HEK293 (cell line): Measurements from ENCODE around the gene SIL1.
"Not testable (repeated sequence)": the region's sequence is repeated elsewhere in the genome, so short reads cannot be mapped to it uniquely, and the experiment has no call there.

Source experiments
- CTCF ChIA-PET: fragments of 350-600 bp; formaldehyde crosslinking; extraction: SDS; loops from one replicate; lab custom pipeline; 2021; ENCODE audit warnings: antibody characterized with exemption; lab: Yijun Ruan, JAX
- POLR2A ChIA-PET: fragments of 300-600 bp; formaldehyde crosslinking; extraction: SDS; loops from one replicate; lab custom pipeline; 2020; ENCODE audit warnings: antibody characterized with exemption, inconsistent platforms; lab: Yijun Ruan, JAX
- H3K27ac ChIP-seq: fragments of 200-500 bp; sonication (Bioruptor generic); 2 replicates; pipeline ENCODE4 v1.5.1; 2014; ENCODE audit warnings: low read depth, low read length, control low read depth, inconsistent platforms; ENCODE audit errors: extremely low read depth
- H3K36me3 ChIP-seq, 2 experiments: fragments of 200-500 bp in 1 of 2; sonication (Bioruptor generic) in 1 of 2; 1 replicate in 1 of 2; 2 replicates in 1 of 2; pipeline ENCODE4 v1.5.1; 2014 to 2017; ENCODE audit warnings: inconsistent platforms in 2 of 2, low read length in 2 of 2; ENCODE audit not compliant: control insufficient read depth in 2 of 2, insufficient read depth in 1 of 2
- H3K4me1 ChIP-seq: fragments of 200-500 bp; sonication (Bioruptor generic); 2 replicates; pipeline ENCODE4 v1.5.1; 2014; ENCODE audit warnings: mild to moderate bottlenecking, low read length, inconsistent platforms; ENCODE audit not compliant: control insufficient read depth, insufficient read depth
- H3K4me3 ChIP-seq: 2 replicates; pipeline ENCODE4 v1.5.1; 2011; ENCODE audit warnings: low read depth, mild to moderate bottlenecking, control low read depth, low read length, moderate library complexity
- H3K9me3 ChIP-seq: fragments of 200-500 bp; sonication (Bioruptor generic); 2 replicates; pipeline ENCODE4 v1.5.1; 2014; ENCODE audit warnings: low read depth, low read length, inconsistent platforms; ENCODE audit not compliant: control insufficient read depth, insufficient read depth
- GLIS1 ChIP-seq: fragments of 450-650 bp; formaldehyde crosslinking; IDR thresholded peaks from 2 replicates; pipeline ENCODE4 v1.5.1; 2016; ENCODE audit warnings: missing biosample characterization, missing genetic modification characterization
- IKZF3 ChIP-seq: fragments of 450-650 bp; IDR thresholded peaks from 2 replicates; pipeline ENCODE4 v1.5.0; 2018; ENCODE audit warnings: missing biosample characterization, mild to moderate bottlenecking, missing genetic modification characterization, moderate library complexity
- MYNN ChIP-seq: fragments of 450-650 bp; formaldehyde crosslinking; IDR thresholded peaks from 2 replicates; pipeline ENCODE4 v1.5.1; 2016; ENCODE audit warnings: missing biosample characterization, missing genetic modification characterization, borderline replicate concordance
- MZF1 ChIP-seq: fragments of 450-650 bp; formaldehyde crosslinking; IDR thresholded peaks from 2 replicates; pipeline ENCODE4 v1.5.1; 2017; ENCODE audit warnings: missing biosample characterization, missing genetic modification characterization, borderline replicate concordance
- PRDM1 ChIP-seq: fragments of 450-650 bp; formaldehyde crosslinking; IDR thresholded peaks from 2 replicates; pipeline ENCODE4; 2016; ENCODE audit warnings: missing biosample characterization, missing genetic modification characterization
- ZNF121 ChIP-seq: fragments of 450-650 bp; formaldehyde crosslinking; IDR thresholded peaks from 2 replicates; pipeline ENCODE4 v1.5.1; 2016; ENCODE audit warnings: missing biosample characterization, missing genetic modification characterization
- ZNF335 ChIP-seq: fragments of 450-650 bp; formaldehyde crosslinking; conservative IDR thresholded peaks from 2 replicates; pipeline ENCODE4 v1.5.1; 2016; ENCODE audit warnings: missing biosample characterization, missing genetic modification characterization
- ZNF341 ChIP-seq: fragments of 450-650 bp; formaldehyde crosslinking; IDR thresholded peaks from 2 replicates; pipeline ENCODE4; 2016; ENCODE audit warnings: low read depth, missing biosample characterization, missing genetic modification characterization
- ZNF549 ChIP-seq: fragments of 450-650 bp; IDR thresholded peaks from 2 replicates; pipeline ENCODE4 v1.5.1; 2018; ENCODE audit warnings: missing biosample characterization, missing genetic modification characterization, mild to moderate bottlenecking, inconsistent platforms, moderate library complexity
- ZNF629 ChIP-seq: fragments of 450-650 bp; formaldehyde crosslinking; IDR thresholded peaks from 2 replicates; pipeline ENCODE4 v1.5.1; 2017; ENCODE audit warnings: missing biosample characterization, missing genetic modification characterization
- ZNF660 ChIP-seq: fragments of 450-650 bp; IDR thresholded peaks from 2 replicates; pipeline ENCODE4 v1.5.1; 2018; ENCODE audit warnings: missing biosample characterization, mild to moderate bottlenecking, missing genetic modification characterization
- ZNF664 ChIP-seq: fragments of 450-650 bp; formaldehyde crosslinking; IDR thresholded peaks from 2 replicates; pipeline ENCODE4 v1.5.1; 2016; ENCODE audit warnings: missing biosample characterization, missing genetic modification characterization
- ZNF777 ChIP-seq: fragments of 450-650 bp; formaldehyde crosslinking; IDR thresholded peaks from 2 replicates; pipeline ENCODE4 v1.5.1; 2017; ENCODE audit warnings: missing biosample characterization, missing genetic modification characterization, borderline replicate concordance
- ZNF791 ChIP-seq: fragments of 450-650 bp; formaldehyde crosslinking; IDR thresholded peaks from 2 replicates; pipeline ENCODE4 v1.5.1; 2016; ENCODE audit warnings: missing biosample characterization, missing genetic modification characterization
- ZSCAN16 ChIP-seq: fragments of 450-650 bp; formaldehyde crosslinking; IDR thresholded peaks from 2 replicates; pipeline ENCODE4 v1.5.1; 2016; ENCODE audit warnings: missing biosample characterization, missing genetic modification characterization
- ZSCAN30 ChIP-seq: fragments of 450-650 bp; IDR thresholded peaks from 2 replicates; pipeline ENCODE4 v1.5.1; 2018; ENCODE audit warnings: missing biosample characterization, mild to moderate bottlenecking, missing genetic modification characterization, moderate library complexity
- TF ChIP-seq, protein P1 (sequence below): fragments of 450-650 bp; formaldehyde crosslinking; IDR thresholded peaks from 2 replicates; pipeline ENCODE4 v1.5.1; 2016; ENCODE audit warnings: missing biosample characterization, missing genetic modification characterization
- TF ChIP-seq, protein P2 (sequence below): fragments of 450-650 bp; formaldehyde crosslinking; IDR thresholded peaks from 2 replicates; pipeline ENCODE4 v1.5.1; 2016; ENCODE audit warnings: missing biosample characterization, missing genetic modification characterization
- TF ChIP-seq, protein P3 (sequence below): fragments of 450-650 bp; formaldehyde crosslinking; IDR thresholded peaks from 2 replicates; pipeline ENCODE4 v1.5.0; 2017; ENCODE audit warnings: missing biosample characterization, missing genetic modification characterization, borderline replicate concordance
- TF ChIP-seq, protein P4 (sequence below): fragments of 450-650 bp; formaldehyde crosslinking; IDR thresholded peaks from 2 replicates; pipeline ENCODE4 v1.5.1; 2016; ENCODE audit warnings: missing biosample characterization, missing genetic modification characterization
- TF ChIP-seq, protein P5 (sequence below): fragments of 450-650 bp; IDR thresholded peaks from 2 replicates; pipeline ENCODE4 v1.5.1; 2018; ENCODE audit warnings: missing biosample characterization, mild to moderate bottlenecking, missing genetic modification characterization
- TF ChIP-seq, protein P6 (sequence below): fragments of 450-650 bp; formaldehyde crosslinking; IDR thresholded peaks from 2 replicates; pipeline ENCODE4 v1.5.1; 2016; ENCODE audit warnings: missing biosample characterization, missing genetic modification characterization

SIL1 gene

DNA sequence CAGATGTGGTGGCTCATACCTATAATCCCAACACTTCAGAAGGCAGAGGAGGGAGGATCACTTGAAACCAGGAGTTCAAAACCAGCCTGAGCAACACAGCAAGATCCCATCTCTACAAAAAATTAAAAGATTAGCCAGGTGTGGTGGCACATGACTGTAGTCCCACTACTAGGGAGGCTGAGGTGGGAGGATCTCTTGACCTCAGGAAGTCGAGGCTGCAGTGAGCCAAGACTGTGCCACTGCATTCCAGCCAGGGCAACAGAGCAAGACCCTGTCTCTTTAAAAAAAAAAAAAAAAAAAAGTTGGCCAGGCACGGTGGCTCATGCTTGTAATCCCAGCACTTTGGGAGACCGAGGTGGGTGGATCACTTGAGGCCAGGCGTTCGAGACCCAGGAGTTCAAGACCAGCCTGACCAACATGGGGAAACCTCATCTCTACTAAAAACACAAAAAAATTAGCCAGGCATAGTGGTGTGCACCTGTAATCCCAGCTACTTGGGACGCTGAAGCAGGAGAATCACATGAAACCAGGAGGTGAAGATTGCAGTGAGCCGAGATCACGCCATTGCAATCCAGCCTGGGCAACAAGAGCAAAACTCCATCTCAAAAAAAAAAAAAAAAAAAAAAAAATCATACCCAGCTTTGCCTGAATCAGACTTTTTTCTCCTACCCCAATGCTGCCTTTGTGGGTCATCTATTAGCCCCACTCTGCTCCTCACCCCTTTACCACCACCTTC, 18.2 kb downstream of the SIL1 start:
- H3K4me1 ChIP-seq, result peaks cover 46% of the 10 kb centered on the region
- ChIA-PET CTCF (interaction anchor here (1.4 kb wide), 1 partner anchor 33 kb away, joined by 3 read pairs; no protein-coding TSS in a partner anchor), POLR2A (interaction anchor here (0.9 to 1.2 kb wide), 2 partner anchors 29 to 604 kb away, joined by 3 read pairs; no protein-coding TSS in a partner anchor)

DNA sequence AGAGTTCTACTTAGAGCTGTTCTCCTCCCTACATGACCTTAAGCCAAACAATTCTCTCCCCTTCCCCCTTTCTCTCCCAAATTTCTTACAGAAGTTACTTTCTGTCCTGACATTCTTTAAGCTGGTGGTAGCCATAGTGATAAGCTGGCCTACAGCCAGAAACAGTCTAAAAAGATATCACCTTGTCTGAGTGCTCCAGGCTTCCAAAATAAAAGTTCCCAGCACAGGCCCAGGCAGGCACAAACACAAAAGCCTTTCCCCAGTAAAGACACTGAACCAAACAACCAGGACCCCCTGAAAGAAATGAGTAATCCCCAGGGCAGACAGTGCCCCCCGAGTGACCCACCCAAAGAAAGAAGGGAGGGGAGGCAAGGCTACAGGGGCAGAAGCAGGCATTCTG, 19.2 kb downstream of the SIL1 start:
- H3K36me3 ChIP-seq, result no peaks in the 10 kb centered on the region
- H3K9me3 ChIP-seq, result no peaks in the 10 kb centered on the region
- TF ChIP-seq ZNF341 (tag by site-specific recombination) (no peak), ZNF335 (tag by site-specific recombination) (peak; percentile 68), ZSCAN16 (no peak), IKZF3 (tag by site-specific recombination) (peak; percentile 40; the same call in 1 of the 2 replicates), ZNF629 (tag by site-specific recombination) (0 out of 2 replicates have a peak, but pooled peaks have one; percentile 20), ZNF791 (tag by site-specific recombination) (no peak), MYNN (tag by site-specific recombination) (peak; percentile 100), ZNF660 (tag by site-specific recombination) (peak; percentile 78; the same call in 1 of the 2 replicates), ZSCAN30 (tag by site-specific recombination) (0 out of 2 replicates have a peak, but pooled peaks have one; percentile 21), GLIS1 (tag by site-specific recombination) (peak; percentile 90), ZNF777 (tag by site-specific recombination) (no peak), ZNF549 (tag by site-specific recombination) (no peak), PRDM1 (peak; percentile 79), MZF1 (peak; percentile 28; the same call in 1 of the 2 replicates), ZNF664 (no peak)
- TF ChIP-seq, protein P1, sequence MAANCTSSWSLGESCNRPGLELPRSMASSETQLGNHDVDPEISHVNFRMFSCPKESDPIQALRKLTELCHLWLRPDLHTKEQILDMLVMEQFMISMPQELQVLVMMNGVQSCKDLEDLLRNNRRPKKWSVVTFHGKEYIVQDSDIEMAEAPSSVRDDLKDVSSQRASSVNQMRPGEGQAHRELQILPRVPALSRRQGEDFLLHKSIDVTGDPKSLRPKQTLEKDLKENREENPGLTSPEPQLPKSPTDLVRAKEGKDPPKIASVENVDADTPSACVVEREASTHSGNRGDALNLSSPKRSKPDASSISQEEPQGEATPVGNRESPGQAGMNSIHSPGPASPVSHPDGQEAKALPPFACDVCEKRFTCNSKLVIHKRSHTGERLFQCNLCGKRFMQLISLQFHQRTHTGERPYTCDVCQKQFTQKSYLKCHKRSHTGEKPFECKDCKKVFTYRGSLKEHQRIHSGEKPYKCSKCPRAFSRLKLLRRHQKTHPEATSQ (tag by site-specific recombination), result no peak
- TF ChIP-seq, protein P2, sequence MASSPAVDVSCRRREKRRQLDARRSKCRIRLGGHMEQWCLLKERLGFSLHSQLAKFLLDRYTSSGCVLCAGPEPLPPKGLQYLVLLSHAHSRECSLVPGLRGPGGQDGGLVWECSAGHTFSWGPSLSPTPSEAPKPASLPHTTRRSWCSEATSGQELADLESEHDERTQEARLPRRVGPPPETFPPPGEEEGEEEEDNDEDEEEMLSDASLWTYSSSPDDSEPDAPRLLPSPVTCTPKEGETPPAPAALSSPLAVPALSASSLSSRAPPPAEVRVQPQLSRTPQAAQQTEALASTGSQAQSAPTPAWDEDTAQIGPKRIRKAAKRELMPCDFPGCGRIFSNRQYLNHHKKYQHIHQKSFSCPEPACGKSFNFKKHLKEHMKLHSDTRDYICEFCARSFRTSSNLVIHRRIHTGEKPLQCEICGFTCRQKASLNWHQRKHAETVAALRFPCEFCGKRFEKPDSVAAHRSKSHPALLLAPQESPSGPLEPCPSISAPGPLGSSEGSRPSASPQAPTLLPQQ (tag by site-specific recombination), result 0 out of 2 replicates have a peak, but pooled peaks have one; percentile 40
- TF ChIP-seq, protein P3, sequence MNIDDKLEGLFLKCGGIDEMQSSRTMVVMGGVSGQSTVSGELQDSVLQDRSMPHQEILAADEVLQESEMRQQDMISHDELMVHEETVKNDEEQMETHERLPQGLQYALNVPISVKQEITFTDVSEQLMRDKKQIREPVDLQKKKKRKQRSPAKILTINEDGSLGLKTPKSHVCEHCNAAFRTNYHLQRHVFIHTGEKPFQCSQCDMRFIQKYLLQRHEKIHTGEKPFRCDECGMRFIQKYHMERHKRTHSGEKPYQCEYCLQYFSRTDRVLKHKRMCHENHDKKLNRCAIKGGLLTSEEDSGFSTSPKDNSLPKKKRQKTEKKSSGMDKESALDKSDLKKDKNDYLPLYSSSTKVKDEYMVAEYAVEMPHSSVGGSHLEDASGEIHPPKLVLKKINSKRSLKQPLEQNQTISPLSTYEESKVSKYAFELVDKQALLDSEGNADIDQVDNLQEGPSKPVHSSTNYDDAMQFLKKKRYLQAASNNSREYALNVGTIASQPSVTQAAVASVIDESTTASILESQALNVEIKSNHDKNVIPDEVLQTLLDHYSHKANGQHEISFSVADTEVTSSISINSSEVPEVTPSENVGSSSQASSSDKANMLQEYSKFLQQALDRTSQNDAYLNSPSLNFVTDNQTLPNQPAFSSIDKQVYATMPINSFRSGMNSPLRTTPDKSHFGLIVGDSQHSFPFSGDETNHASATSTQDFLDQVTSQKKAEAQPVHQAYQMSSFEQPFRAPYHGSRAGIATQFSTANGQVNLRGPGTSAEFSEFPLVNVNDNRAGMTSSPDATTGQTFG, result no peak
- TF ChIP-seq, protein P4, sequence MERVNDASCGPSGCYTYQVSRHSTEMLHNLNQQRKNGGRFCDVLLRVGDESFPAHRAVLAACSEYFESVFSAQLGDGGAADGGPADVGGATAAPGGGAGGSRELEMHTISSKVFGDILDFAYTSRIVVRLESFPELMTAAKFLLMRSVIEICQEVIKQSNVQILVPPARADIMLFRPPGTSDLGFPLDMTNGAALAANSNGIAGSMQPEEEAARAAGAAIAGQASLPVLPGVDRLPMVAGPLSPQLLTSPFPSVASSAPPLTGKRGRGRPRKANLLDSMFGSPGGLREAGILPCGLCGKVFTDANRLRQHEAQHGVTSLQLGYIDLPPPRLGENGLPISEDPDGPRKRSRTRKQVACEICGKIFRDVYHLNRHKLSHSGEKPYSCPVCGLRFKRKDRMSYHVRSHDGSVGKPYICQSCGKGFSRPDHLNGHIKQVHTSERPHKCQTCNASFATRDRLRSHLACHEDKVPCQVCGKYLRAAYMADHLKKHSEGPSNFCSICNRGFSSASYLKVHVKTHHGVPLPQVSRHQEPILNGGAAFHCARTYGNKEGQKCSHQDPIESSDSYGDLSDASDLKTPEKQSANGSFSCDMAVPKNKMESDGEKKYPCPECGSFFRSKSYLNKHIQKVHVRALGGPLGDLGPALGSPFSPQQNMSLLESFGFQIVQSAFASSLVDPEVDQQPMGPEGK (tag by site-specific recombination), result no peak
- TF ChIP-seq, protein P5, sequence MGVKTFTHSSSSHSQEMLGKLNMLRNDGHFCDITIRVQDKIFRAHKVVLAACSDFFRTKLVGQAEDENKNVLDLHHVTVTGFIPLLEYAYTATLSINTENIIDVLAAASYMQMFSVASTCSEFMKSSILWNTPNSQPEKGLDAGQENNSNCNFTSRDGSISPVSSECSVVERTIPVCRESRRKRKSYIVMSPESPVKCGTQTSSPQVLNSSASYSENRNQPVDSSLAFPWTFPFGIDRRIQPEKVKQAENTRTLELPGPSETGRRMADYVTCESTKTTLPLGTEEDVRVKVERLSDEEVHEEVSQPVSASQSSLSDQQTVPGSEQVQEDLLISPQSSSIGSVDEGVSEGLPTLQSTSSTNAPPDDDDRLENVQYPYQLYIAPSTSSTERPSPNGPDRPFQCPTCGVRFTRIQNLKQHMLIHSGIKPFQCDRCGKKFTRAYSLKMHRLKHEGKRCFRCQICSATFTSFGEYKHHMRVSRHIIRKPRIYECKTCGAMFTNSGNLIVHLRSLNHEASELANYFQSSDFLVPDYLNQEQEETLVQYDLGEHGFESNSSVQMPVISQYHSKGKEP (tag by site-specific recombination), result peak; percentile 3; the same call in 1 of the 2 replicates
- POLR2A ChIA-PET, result interaction anchor here (0.6 to 1.2 kb wide), 4 partner anchors 19 to 603 kb away, joined by 3 to 9 read pairs (median 4); partner anchors contain the start of gene SIL1
- peak overlapping the region; percentile 70 for H3K27ac ChIP-seq
- peaks cover 45% of the 10 kb centered on the region for H3K4me1 ChIP-seq
- H3K4me3 ChIP-seq, result no peak overlapping the region
- CTCF ChIA-PET, result interaction anchor here (0.6 to 1.4 kb wide), 4 partner anchors 32 to 244 kb away, joined by 3 to 5 read pairs (median 4); no protein-coding TSS in a partner anchor

More for the DNA sequence above, 18.2 kb downstream of the SIL1 start:
- H3K36me3 ChIP-seq, H3K9me3 ChIP-seq, H3K4me3 ChIP-seq: not testable (repeated sequence)
- TF ChIP-seq, protein P6, sequence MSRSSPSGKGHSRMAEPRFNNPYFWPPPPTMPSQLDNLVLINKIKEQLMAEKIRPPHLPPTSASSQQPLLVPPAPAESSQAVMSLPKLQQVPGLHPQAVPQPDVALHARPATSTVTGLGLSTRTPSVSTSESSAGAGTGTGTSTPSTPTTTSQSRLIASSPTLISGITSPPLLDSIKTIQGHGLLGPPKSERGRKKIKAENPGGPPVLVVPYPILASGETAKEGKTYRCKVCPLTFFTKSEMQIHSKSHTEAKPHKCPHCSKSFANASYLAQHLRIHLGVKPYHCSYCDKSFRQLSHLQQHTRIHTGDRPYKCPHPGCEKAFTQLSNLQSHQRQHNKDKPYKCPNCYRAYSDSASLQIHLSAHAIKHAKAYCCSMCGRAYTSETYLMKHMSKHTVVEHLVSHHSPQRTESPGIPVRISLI, result peak; percentile 91
- peak; percentile 99 for TF ChIP-seq ZNF121 (tag by site-specific recombination)
- TF ChIP-seq MYNN (tag by site-specific recombination), result 0 out of 2 replicates have a peak, but pooled peaks have one; percentile 46
- peak overlapping the region; percentile 70 for H3K27ac ChIP-seq
